ENCODE measurements around the gene DOK6. TPM values are rescaled to one million over a fixed set of nuclear protein-coding genes. Genes with fewer than 3 reads are reported as not detected.

Gene DOK6
- 1.2 and 2.7 TPM in 2 replicates for total RNA-seq

DNA sequence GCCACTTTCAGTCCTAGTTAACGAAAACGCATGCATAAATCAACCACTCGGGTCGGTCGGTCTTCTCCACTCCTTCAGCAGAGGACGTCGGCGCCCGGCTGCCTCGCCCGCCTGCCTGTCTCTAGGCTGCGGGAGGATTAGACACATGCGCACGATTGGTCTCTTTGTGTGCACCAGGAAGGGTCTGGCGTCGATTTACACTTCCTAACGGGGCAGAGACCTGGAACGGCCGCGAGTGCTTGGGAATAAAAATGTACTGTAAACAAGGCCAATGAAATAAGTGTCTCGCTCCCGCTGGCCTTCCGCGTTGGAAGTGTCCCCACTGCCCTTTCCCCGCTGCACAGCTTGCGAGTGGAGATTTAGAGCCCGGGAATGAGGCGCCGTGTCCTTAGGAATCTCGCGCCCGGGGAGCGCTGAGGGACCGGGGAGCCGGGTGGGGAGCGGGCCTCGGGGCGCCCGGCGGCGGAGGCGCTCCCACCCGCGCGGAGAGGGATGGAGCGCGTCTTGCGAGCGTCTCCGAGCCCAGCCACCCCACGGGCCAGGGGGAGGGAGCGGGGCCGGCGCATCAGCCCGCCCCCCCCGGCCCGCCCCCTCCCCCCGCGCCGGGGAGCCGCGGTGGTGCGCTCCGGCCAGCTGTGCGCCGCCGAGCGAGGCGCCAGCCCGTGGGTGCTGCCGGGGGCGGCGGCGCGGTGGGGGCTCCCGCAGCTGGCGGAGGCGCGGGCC is at the start of gene DOK6:
DOK6 (plus strand) TSS at position 636 of the 723 bp plus-strand sequence.

Measured in uterine smooth muscle cell (primary cell).